Measurements from ENCODE around the gene UBE2J2. TPM values are rescaled to one million over a fixed set of nuclear protein-coding genes. Genes with fewer than 3 reads are reported as not detected.

Gene UBE2J2
- total RNA-seq, 1 donor from 2014 or later, result 52.0 TPM

GRCh38 chr1:1315435-1315954 lies 41.8 kb upstream of the UBE2J2 start:
- Mint-ChIP-seq H3K27ac (ENCODE audit: unreplicated experiment) (no peak overlapping the region), H3K4me3 (ENCODE audit: unreplicated experiment) (no peak overlapping the region), H3K4me1 (ENCODE audit: low read depth) (peaks cover 20% of the 10 kb centered on the region), H3K27me3 (ENCODE audit: low read depth) (no peaks in the 10 kb centered on the region), H3K9me3 (ENCODE audit: low read depth) (no peaks in the 10 kb centered on the region), H3K36me3 (ENCODE audit: low read depth) (peaks cover 14% of the 10 kb centered on the region)
- no peak for TF ChIP-seq CTCF (IDR thresholded peaks at IDR 0.05)
- no peak for DNase-seq (ENCODE audit: low spot score)

- Mint-ChIP-seq H3K4me1 (ENCODE audit: low read depth) (peaks cover 20% of the 10 kb centered on the region), H3K4me3 (ENCODE audit: unreplicated experiment) (no peak overlapping the region), H3K36me3 (ENCODE audit: low read depth) (peaks cover 14% of the 10 kb centered on the region), H3K9me3 (ENCODE audit: low read depth) (no peaks in the 10 kb centered on the region), H3K27ac (ENCODE audit: unreplicated experiment) (no peak overlapping the region), H3K27me3 (ENCODE audit: low read depth) (no peaks in the 10 kb centered on the region)
- TF ChIP-seq CTCF (IDR thresholded peaks at IDR 0.05), result no peak
- no peak for DNase-seq (ENCODE audit: low spot score)
Measured at GRCh38 chr1:1314678-1315335, 41.2 kb upstream of the UBE2J2 start.

- Mint-ChIP-seq H3K4me3 (ENCODE audit: unreplicated experiment) (no peak overlapping the region), H3K4me1 (ENCODE audit: low read depth) (peaks cover 18% of the 10 kb centered on the region), H3K9me3 (ENCODE audit: low read depth) (no peaks in the 10 kb centered on the region), H3K36me3 (ENCODE audit: low read depth) (peaks cover 14% of the 10 kb centered on the region), H3K27ac (ENCODE audit: unreplicated experiment) (no peak overlapping the region), H3K27me3 (ENCODE audit: low read depth) (no peaks in the 10 kb centered on the region)
- no peak for TF ChIP-seq CTCF (IDR thresholded peaks at IDR 0.05)
- DNase-seq (ENCODE audit: low spot score), result no peak
Measured at GRCh38 chr1:1314237-1314586, 40.6 kb upstream of the UBE2J2 start.

GRCh38 chr1:1313500-1314236 lies 40.0 kb upstream of the UBE2J2 start:
- DNase-seq (ENCODE audit: low spot score), result no peak
- H3K4me1 Mint-ChIP-seq (ENCODE audit: low read depth), result peaks cover 14% of the 10 kb centered on the region
- H3K4me3 Mint-ChIP-seq (ENCODE audit: unreplicated experiment), result no peak overlapping the region
- no peaks in the 10 kb centered on the region for H3K27me3 Mint-ChIP-seq (ENCODE audit: low read depth)
- H3K27ac Mint-ChIP-seq (ENCODE audit: unreplicated experiment), result no peak overlapping the region
- peaks cover 14% of the 10 kb centered on the region for H3K36me3 Mint-ChIP-seq (ENCODE audit: low read depth)
- no peak for TF ChIP-seq CTCF (IDR thresholded peaks at IDR 0.05)
- no peaks in the 10 kb centered on the region for H3K9me3 Mint-ChIP-seq (ENCODE audit: low read depth)

- H3K9me3 Mint-ChIP-seq (ENCODE audit: low read depth), result no peaks in the 10 kb centered on the region
- H3K4me1 Mint-ChIP-seq (ENCODE audit: low read depth), result peaks cover 5% of the 10 kb centered on the region
- H3K27ac Mint-ChIP-seq (ENCODE audit: unreplicated experiment), result no peak overlapping the region
- H3K36me3 Mint-ChIP-seq (ENCODE audit: low read depth), result peaks cover 14% of the 10 kb centered on the region
- no peak for DNase-seq (ENCODE audit: low spot score)
- TF ChIP-seq CTCF (IDR thresholded peaks at IDR 0.05), result no peak
- no peaks in the 10 kb centered on the region for H3K27me3 Mint-ChIP-seq (ENCODE audit: low read depth)
- H3K4me3 Mint-ChIP-seq (ENCODE audit: unreplicated experiment), result no peak overlapping the region
Measured at GRCh38 chr1:1312450-1313314, 39.0 kb upstream of the UBE2J2 start.

All from chondrocyte (in vitro differentiated cells).